Thyroid gland (tissue), 4 donors: ENCODE data around the gene LRCH3.

ENCODE experiments used
- POLR2A ChIP-seq, 2 donors: fragments of 450-650 bp; IDR thresholded peaks; one replicate each; pipeline ENCODE4 v1.6.1; 2017; ENCODE audit warnings: antibody characterized with exemption in 2 of 2, mild to moderate bottlenecking in 2 of 2, moderate library complexity in 1 of 2
- TF ChIP-seq, protein P1 (sequence below), 6 experiments: fragments of 200-600 bp in 3 of 6; fragments of 450-650 bp in 3 of 6; sonication (generic) in 3 of 6; IDR thresholded peaks; one replicate each; pipeline ENCODE4 v1.5.1; 2016 to 2019; ENCODE audit warnings: antibody characterized with exemption in 6 of 6, mild to moderate bottlenecking in 2 of 6, inconsistent platforms in 1 of 6, moderate library complexity in 1 of 6

- TF ChIP-seq POLR2A (IDR thresholded peaks at IDR 0.05) = no peak
- TF ChIP-seq, protein P1, sequence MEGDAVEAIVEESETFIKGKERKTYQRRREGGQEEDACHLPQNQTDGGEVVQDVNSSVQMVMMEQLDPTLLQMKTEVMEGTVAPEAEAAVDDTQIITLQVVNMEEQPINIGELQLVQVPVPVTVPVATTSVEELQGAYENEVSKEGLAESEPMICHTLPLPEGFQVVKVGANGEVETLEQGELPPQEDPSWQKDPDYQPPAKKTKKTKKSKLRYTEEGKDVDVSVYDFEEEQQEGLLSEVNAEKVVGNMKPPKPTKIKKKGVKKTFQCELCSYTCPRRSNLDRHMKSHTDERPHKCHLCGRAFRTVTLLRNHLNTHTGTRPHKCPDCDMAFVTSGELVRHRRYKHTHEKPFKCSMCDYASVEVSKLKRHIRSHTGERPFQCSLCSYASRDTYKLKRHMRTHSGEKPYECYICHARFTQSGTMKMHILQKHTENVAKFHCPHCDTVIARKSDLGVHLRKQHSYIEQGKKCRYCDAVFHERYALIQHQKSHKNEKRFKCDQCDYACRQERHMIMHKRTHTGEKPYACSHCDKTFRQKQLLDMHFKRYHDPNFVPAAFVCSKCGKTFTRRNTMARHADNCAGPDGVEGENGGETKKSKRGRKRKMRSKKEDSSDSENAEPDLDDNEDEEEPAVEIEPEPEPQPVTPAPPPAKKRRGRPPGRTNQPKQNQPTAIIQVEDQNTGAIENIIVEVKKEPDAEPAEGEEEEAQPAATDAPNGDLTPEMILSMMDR (IDR thresholded peaks at IDR 0.05) = no peak
Observed at GRCh38 chr3:197742787-197743186, 48.3 kb upstream of the LRCH3 start.
